ENCODE data around the gene KLF13.

KLF13 gene

DNA sequence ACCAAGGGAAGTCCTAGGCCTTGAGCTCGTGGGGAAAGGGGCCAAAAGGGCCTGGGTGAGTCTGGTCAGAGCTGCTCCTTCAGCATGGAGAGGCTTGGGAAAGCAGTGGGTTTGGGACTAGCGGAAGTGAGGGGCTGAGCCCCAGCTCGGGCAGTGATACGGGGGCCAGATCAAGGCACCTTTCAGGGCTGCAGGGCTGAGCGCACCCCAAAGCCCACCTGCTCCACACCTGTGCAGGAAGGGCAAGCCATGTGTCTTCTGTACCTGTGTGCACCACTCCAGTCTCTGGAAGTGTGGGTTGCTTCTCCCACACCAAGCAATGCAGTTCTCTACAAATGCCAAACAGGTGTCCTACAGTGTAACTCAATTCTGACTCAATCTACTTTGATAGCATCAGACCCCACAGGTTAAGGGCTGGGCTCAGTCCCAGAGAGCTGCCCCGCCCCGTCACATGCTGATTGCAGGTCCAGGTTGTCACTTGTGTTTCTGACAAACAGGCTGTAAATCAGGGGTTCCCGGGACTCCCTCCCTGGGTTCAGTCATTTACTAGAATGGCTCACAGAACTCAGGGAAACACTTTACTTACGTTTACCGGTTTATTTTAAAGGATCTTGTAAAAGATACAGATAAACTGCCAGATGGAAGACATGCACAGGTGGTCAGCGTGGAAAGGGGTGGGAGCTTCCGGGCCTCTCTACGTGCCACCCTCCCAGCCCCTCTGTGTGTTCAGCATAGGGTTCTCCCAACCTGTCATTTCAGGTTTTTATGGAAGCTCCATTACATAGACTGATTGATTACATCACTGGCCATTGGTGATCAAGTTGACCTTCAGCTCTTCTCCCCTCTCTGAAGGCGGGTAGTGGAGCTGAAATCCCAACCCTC is 28.8 kb upstream of the KLF13 start:
- H3K4me1 ChIP-seq (ENCODE audit: control insufficient read depth in 1 of 2, insufficient read depth in 2 of 2, low read length in 2 of 2) = no peaks in the 10 kb centered on the region
- H3K4ac ChIP-seq (ENCODE audit: low read depth, low read length) = no peak overlapping the region
- H3K36me3 ChIP-seq (ENCODE audit: control insufficient read depth in 1 of 2, insufficient read depth in 2 of 2, low read length in 2 of 2) = no peaks in the 10 kb centered on the region
- no peak overlapping the region for H2BK12ac ChIP-seq (ENCODE audit: low read length)
- H2AK5ac ChIP-seq (ENCODE audit: low read length) = no peak overlapping the region
- peaks cover 2% of the 10 kb centered on the region for H3K9me3 ChIP-seq (ENCODE audit: insufficient read depth, low read depth, low read length)
- no peak for DNase-seq
- H3K4me3 ChIP-seq (ENCODE audit: low read depth, low read length) = no peak overlapping the region
- H4K8ac ChIP-seq (ENCODE audit: low read depth, low read length) = no peak overlapping the region
- H3K27me3 ChIP-seq (ENCODE audit: insufficient read depth, low read length) = no peaks in the 10 kb centered on the region
- H3K9ac ChIP-seq (ENCODE audit: low read length) = no peak overlapping the region
- no peak overlapping the region for H2AFZ ChIP-seq (ENCODE audit: insufficient read depth, low read length, poor library complexity)
- no peaks in the 10 kb centered on the region for H3K79me2 ChIP-seq (ENCODE audit: control insufficient read depth, insufficient read depth, low read length, poor library complexity)
- no peak overlapping the region for H3K27ac ChIP-seq (ENCODE audit: low read depth, low read length)
- no CpG with 5 or more reads among the region's 14 CpGs for WGBS (ENCODE audit: extremely low coverage, insufficient coverage, insufficient read length)
- H3K14ac ChIP-seq (ENCODE audit: low read length) = no peak overlapping the region
- no peak overlapping the region for H2BK5ac ChIP-seq (ENCODE audit: low read depth, low read length, poor library complexity)
- H3K23ac ChIP-seq (ENCODE audit: low read length) = no peak overlapping the region
- no peaks in the 10 kb centered on the region for H3K79me1 ChIP-seq (ENCODE audit: low read length)
- H2BK120ac ChIP-seq (ENCODE audit: insufficient read depth, low read length, poor library complexity) = no peak overlapping the region
- no peak overlapping the region for H4K12ac ChIP-seq (ENCODE audit: low read depth, low read length)
- no peak overlapping the region for H3K18ac ChIP-seq (ENCODE audit: low read length)
- H4K91ac ChIP-seq (ENCODE audit: low read depth, low read length) = no peak overlapping the region
- H3K4me2 ChIP-seq (ENCODE audit: low read length) = no peak overlapping the region

DNA sequence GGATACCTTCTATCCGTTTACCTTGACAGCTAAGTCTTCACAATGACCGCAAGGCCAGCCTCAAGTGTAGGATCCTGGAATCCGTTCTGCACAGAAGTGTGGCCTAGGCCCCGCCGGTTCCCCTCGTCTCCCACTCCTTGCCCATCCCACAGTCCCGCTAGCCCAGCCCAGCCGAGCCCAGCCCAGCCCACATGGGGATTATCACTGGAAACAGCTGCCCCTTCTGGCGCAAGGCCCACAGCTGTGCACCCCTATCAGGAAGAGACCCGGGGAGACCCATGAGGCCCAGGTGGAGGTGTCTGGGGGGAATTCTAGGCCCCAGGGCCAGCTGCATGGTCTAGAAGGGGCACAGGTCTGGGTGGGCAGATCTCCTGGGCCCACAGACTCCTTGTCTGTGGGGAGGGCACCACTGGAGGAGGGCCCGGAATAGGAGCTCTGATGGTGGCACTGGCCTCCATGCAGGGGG is 27.9 kb upstream of the KLF13 start:
- H3K9ac ChIP-seq (ENCODE audit: low read length) = no peak overlapping the region
- no peak overlapping the region for H2BK5ac ChIP-seq (ENCODE audit: low read depth, low read length, poor library complexity)
- H3K36me3 ChIP-seq (ENCODE audit: control insufficient read depth in 1 of 2, insufficient read depth in 2 of 2, low read length in 2 of 2) = no peaks in the 10 kb centered on the region
- no peak overlapping the region for H3K14ac ChIP-seq (ENCODE audit: low read length)
- no peaks in the 10 kb centered on the region for H3K79me2 ChIP-seq (ENCODE audit: control insufficient read depth, insufficient read depth, low read length, poor library complexity)
- no peak overlapping the region for H4K12ac ChIP-seq (ENCODE audit: low read depth, low read length)
- no peak overlapping the region for H2BK120ac ChIP-seq (ENCODE audit: insufficient read depth, low read length, poor library complexity)
- peaks cover 2% of the 10 kb centered on the region for H3K9me3 ChIP-seq (ENCODE audit: insufficient read depth, low read depth, low read length)
- no CpG with 5 or more reads among the region's 11 CpGs for WGBS (ENCODE audit: extremely low coverage, insufficient coverage, insufficient read length)
- no peak overlapping the region for H3K4me3 ChIP-seq (ENCODE audit: low read depth, low read length)
- no peak overlapping the region for H3K23ac ChIP-seq (ENCODE audit: low read length)
- no peak overlapping the region for H3K18ac ChIP-seq (ENCODE audit: low read length)
- no peak overlapping the region for H4K91ac ChIP-seq (ENCODE audit: low read depth, low read length)
- no peaks in the 10 kb centered on the region for H3K4me1 ChIP-seq (ENCODE audit: control insufficient read depth in 1 of 2, insufficient read depth in 2 of 2, low read length in 2 of 2)
- H3K4me2 ChIP-seq (ENCODE audit: low read length) = no peak overlapping the region
- H2BK12ac ChIP-seq (ENCODE audit: low read length) = no peak overlapping the region
- no peak overlapping the region for H3K4ac ChIP-seq (ENCODE audit: low read depth, low read length)
- no peak overlapping the region for H2AFZ ChIP-seq (ENCODE audit: insufficient read depth, low read length, poor library complexity)
- no peaks in the 10 kb centered on the region for H3K27me3 ChIP-seq (ENCODE audit: insufficient read depth, low read length)
- DNase-seq = no peak
- H2AK5ac ChIP-seq (ENCODE audit: low read length) = no peak overlapping the region
- no peak overlapping the region for H3K27ac ChIP-seq (ENCODE audit: low read depth, low read length)
- H3K79me1 ChIP-seq (ENCODE audit: low read length) = no peaks in the 10 kb centered on the region
- H4K8ac ChIP-seq (ENCODE audit: low read depth, low read length) = no peak overlapping the region

DNA sequence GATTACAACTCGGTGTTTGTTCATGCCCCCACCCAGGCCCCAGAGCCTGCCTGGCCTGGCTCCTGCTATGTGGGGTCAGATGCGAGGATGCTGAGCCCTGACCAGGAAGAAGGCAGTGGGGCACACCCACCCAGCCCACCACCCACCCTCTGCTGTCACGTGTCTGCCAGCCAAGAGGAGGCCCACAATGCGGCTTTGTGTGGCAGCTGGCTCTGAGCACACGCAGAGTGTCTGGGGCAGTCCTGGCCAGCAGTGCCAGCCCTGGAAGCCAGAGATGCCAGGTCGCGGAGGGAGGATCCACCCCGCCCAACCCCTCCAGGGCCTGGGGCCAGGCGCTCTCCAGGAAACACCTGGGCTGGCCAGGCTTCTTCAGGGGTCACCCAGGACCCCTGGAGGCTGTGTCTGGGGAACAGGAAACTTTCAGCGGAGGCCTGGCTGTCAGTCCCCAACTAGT is 26.4 kb upstream of the KLF13 start:
- Histone ChIP-seq H3K9ac (ENCODE audit: low read length) (no peak overlapping the region), H2AK5ac (ENCODE audit: low read length) (no peak overlapping the region), H3K18ac (ENCODE audit: low read length) (no peak overlapping the region), H4K12ac (ENCODE audit: low read depth, low read length) (no peak overlapping the region), H3K4ac (ENCODE audit: low read depth, low read length) (no peak overlapping the region), H3K27me3 (ENCODE audit: insufficient read depth, low read length) (no peaks in the 10 kb centered on the region), H3K79me1 (ENCODE audit: low read length) (no peaks in the 10 kb centered on the region), H2AFZ (ENCODE audit: insufficient read depth, low read length, poor library complexity) (no peak overlapping the region), H4K8ac (ENCODE audit: low read depth, low read length) (no peak overlapping the region), H3K79me2 (ENCODE audit: control insufficient read depth, insufficient read depth, low read length, poor library complexity) (no peaks in the 10 kb centered on the region), H2BK120ac (ENCODE audit: insufficient read depth, low read length, poor library complexity) (no peak overlapping the region), H3K4me1 (ENCODE audit: control insufficient read depth in 1 of 2, insufficient read depth in 2 of 2, low read length in 2 of 2) (no peaks in the 10 kb centered on the region), H4K91ac (ENCODE audit: low read depth, low read length) (no peak overlapping the region), H3K4me3 (ENCODE audit: low read depth, low read length) (no peak overlapping the region), H3K27ac (ENCODE audit: low read depth, low read length) (no peak overlapping the region), H2BK5ac (ENCODE audit: low read depth, low read length, poor library complexity) (no peak overlapping the region), H3K23ac (ENCODE audit: low read length) (no peak overlapping the region), H3K14ac (ENCODE audit: low read length) (no peak overlapping the region), H3K36me3 (ENCODE audit: control insufficient read depth in 1 of 2, insufficient read depth in 2 of 2, low read length in 2 of 2) (no peaks in the 10 kb centered on the region), H3K9me3 (ENCODE audit: insufficient read depth, low read depth, low read length) (peaks cover 2% of the 10 kb centered on the region), H3K4me2 (ENCODE audit: low read length) (no peak overlapping the region), H2BK12ac (ENCODE audit: low read length) (no peak overlapping the region)
- DNase-seq = no peak
- no CpG with 5 or more reads among the region's 10 CpGs for WGBS (ENCODE audit: extremely low coverage, insufficient coverage, insufficient read length)

DNA sequence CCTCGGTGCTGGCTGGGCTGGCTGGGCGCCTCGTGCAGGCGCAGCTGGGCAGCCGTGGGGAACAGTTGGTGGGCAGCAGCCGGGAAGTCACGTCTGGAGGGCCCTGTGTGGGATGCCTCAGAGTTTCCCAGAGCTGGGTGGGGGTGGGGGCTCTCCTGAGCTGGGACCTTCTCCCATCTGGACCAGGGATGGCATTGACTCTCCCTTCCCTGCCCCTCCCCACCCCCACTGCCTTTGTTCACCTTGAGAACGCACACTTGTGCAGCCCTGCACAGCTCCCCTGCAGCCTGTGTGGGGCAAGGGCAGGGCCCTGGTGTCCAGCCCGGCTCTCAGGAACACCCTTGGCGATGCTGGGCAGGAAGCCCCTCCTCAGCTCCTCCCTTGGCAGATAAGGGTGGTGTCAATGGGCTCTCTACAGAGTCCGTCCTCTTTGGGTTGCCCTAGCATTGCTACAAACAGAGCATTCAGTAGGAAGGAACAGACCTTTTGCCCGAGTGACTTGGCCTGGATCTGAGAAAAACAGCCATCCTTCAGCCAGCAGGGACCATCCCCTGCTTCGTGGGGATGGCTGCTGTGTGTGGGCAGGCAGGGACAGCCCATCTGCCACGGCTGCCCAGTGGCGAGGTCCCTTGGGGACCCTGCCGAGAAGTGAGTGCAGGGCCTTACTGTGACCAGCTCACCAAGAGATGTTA is 25.5 kb upstream of the KLF13 start:
- H3K4me1 ChIP-seq (ENCODE audit: control insufficient read depth in 1 of 2, insufficient read depth in 2 of 2, low read length in 2 of 2) = no peaks in the 10 kb centered on the region
- no peak overlapping the region for H4K12ac ChIP-seq (ENCODE audit: low read depth, low read length)
- no peaks in the 10 kb centered on the region for H3K79me2 ChIP-seq (ENCODE audit: control insufficient read depth, insufficient read depth, low read length, poor library complexity)

More for the DNA sequence above, 25.5 kb upstream of the KLF13 start:
- no peaks in the 10 kb centered on the region for H3K79me1 ChIP-seq (ENCODE audit: low read length)
- peaks cover 2% of the 10 kb centered on the region for H3K9me3 ChIP-seq (ENCODE audit: insufficient read depth, low read depth, low read length)
- no CpG with 5 or more reads among the region's 16 CpGs for WGBS (ENCODE audit: extremely low coverage, insufficient coverage, insufficient read length)
- H3K9ac ChIP-seq (ENCODE audit: low read length) = no peak overlapping the region
- H3K36me3 ChIP-seq (ENCODE audit: control insufficient read depth in 1 of 2, insufficient read depth in 2 of 2, low read length in 2 of 2) = no peaks in the 10 kb centered on the region
- H3K4me2 ChIP-seq (ENCODE audit: low read length) = no peak overlapping the region
- DNase-seq = no peak
- no peak overlapping the region for H4K91ac ChIP-seq (ENCODE audit: low read depth, low read length)
- no peak overlapping the region for H2BK120ac ChIP-seq (ENCODE audit: insufficient read depth, low read length, poor library complexity)
- H4K8ac ChIP-seq (ENCODE audit: low read depth, low read length) = no peak overlapping the region
- no peaks in the 10 kb centered on the region for H3K27me3 ChIP-seq (ENCODE audit: insufficient read depth, low read length)
- H2AK5ac ChIP-seq (ENCODE audit: low read length) = no peak overlapping the region
- H3K23ac ChIP-seq (ENCODE audit: low read length) = no peak overlapping the region
- no peak overlapping the region for H2BK5ac ChIP-seq (ENCODE audit: low read depth, low read length, poor library complexity)
- H2BK12ac ChIP-seq (ENCODE audit: low read length) = no peak overlapping the region
- no peak overlapping the region for H3K18ac ChIP-seq (ENCODE audit: low read length)
- H3K14ac ChIP-seq (ENCODE audit: low read length) = no peak overlapping the region
- H3K27ac ChIP-seq (ENCODE audit: low read depth, low read length) = no peak overlapping the region
- no peak overlapping the region for H2AFZ ChIP-seq (ENCODE audit: insufficient read depth, low read length, poor library complexity)
- H3K4ac ChIP-seq (ENCODE audit: low read depth, low read length) = no peak overlapping the region
- no peak overlapping the region for H3K4me3 ChIP-seq (ENCODE audit: low read depth, low read length)
